ENCODE measurements around the gene CUL4A. TPM values are rescaled to one million over a fixed set of nuclear protein-coding genes. Genes with fewer than 3 reads are reported as not detected.

CUL4A gene
- total RNA-seq, 1 experiment from 2014 or later, result 192 TPM

GRCh38 chr13:113179374-113180230 lies 29.8 kb upstream of the CUL4A start:
- no peak for DNase-seq (ENCODE audit: low read depth)

GRCh38 chr13:113182046-113182445 lies 27.4 kb upstream of the CUL4A start:
- no peak for DNase-seq (ENCODE audit: low read depth)

GRCh38 chr13:113183450-113184129 lies 25.8 kb upstream of the CUL4A start:
- no peak for DNase-seq (ENCODE audit: low read depth)

GRCh38 chr13:113184568-113185440 lies 24.6 kb upstream of the CUL4A start:
- DNase-seq (ENCODE audit: low read depth), result no peak

- no peak for DNase-seq (ENCODE audit: low read depth)
Observed at GRCh38 chr13:113186061-113186900, 23.1 kb upstream of the CUL4A start.

GRCh38 chr13:113187263-113187669 lies 22.1 kb upstream of the CUL4A start:
- peak; percentile 100 for DNase-seq (ENCODE audit: low read depth)

- DNase-seq (ENCODE audit: low read depth), result no peak
Observed at GRCh38 chr13:113187883-113188665, 21.3 kb upstream of the CUL4A start.

GRCh38 chr13:113190181-113190580 lies 19.2 kb upstream of the CUL4A start:
- no peak for DNase-seq (ENCODE audit: low read depth)

GRCh38 chr13:113192279-113192678 lies 17.1 kb upstream of the CUL4A start:
- DNase-seq (ENCODE audit: low read depth), result no peak

GRCh38 chr13:113192902-113193301 lies 16.5 kb upstream of the CUL4A start:
- DNase-seq (ENCODE audit: low read depth), result peak; percentile 59

GRCh38 chr13:113195360-113195759 lies 14.1 kb upstream of the CUL4A start:
- DNase-seq (ENCODE audit: low read depth), result no peak

- no peak for DNase-seq (ENCODE audit: low read depth)
Observed at GRCh38 chr13:113196970-113197737, 12.3 kb upstream of the CUL4A start.

- no peak for DNase-seq (ENCODE audit: low read depth)
Observed at GRCh38 chr13:113201815-113202214, 7.6 kb upstream of the CUL4A start.

GRCh38 chr13:113202912-113203311 lies 6.5 kb upstream of the CUL4A start:
- DNase-seq (ENCODE audit: low read depth), result no peak

- DNase-seq (ENCODE audit: low read depth), result no peak
Observed at GRCh38 chr13:113203507-113204377, 5.7 kb upstream of the CUL4A start.

- no peak for DNase-seq (ENCODE audit: low read depth)
Observed at GRCh38 chr13:113204378-113204734, 5.1 kb upstream of the CUL4A start.

GRCh38 chr13:113205428-113205931 lies 3.9 kb upstream of the CUL4A start:
- no peak for DNase-seq (ENCODE audit: low read depth)

GRCh38 chr13:113207460-113207859 lies 2.0 kb upstream of the CUL4A start:
- DNase-seq (ENCODE audit: low read depth), result no peak
